CD1c-positive myeloid dendritic cell (primary cell): ENCODE data around the gene SDK1.

Experiments used
- DNase-seq: peaks from one replicate; pipeline ENCODE4 v3.0.0-alpha.2; 2016; ENCODE audit errors: extremely low spot score

The SDK1 gene

GRCh38 chr7:4178416-4178815 lies 877.4 kb downstream of the SDK1 start:
- no peak for DNase-seq

GRCh38 chr7:4178916-4179687 lies 878.0 kb downstream of the SDK1 start:
- DNase-seq, result no peak

GRCh38 chr7:4179688-4180380 lies 878.8 kb downstream of the SDK1 start:
- no peak for DNase-seq

GRCh38 chr7:4181446-4181845 lies 880.4 kb downstream of the SDK1 start:
- no peak for DNase-seq

GRCh38 chr7:4182605-4183300 lies 881.7 kb downstream of the SDK1 start:
- no peak for DNase-seq

- no peak for DNase-seq
Measured at GRCh38 chr7:4184653-4185052, 883.6 kb downstream of the SDK1 start.

- no peak for DNase-seq
Measured at GRCh38 chr7:4185136-4185535, 884.1 kb downstream of the SDK1 start.

GRCh38 chr7:4185721-4186512 lies 884.9 kb downstream of the SDK1 start:
- no peak for DNase-seq

GRCh38 chr7:4186513-4186780 lies 885.4 kb downstream of the SDK1 start:
- DNase-seq, result no peak

GRCh38 chr7:4188651-4189050 lies 887.6 kb downstream of the SDK1 start:
- no peak for DNase-seq

GRCh38 chr7:4189131-4189570 lies 888.1 kb downstream of the SDK1 start:
- no peak for DNase-seq

GRCh38 chr7:4190010-4190981 lies 889.2 kb downstream of the SDK1 start:
- DNase-seq, result no peak

- no peak for DNase-seq
Measured at GRCh38 chr7:4191046-4191445, 890.0 kb downstream of the SDK1 start.

GRCh38 chr7:4191525-4191924 lies 890.5 kb downstream of the SDK1 start:
- DNase-seq, result no peak

GRCh38 chr7:4195660-4196059 lies 894.6 kb downstream of the SDK1 start:
- no peak for DNase-seq

GRCh38 chr7:4196121-4196819 lies 895.2 kb downstream of the SDK1 start:
- DNase-seq, result no peak

- no peak for DNase-seq
Measured at GRCh38 chr7:4198301-4198700, 897.2 kb downstream of the SDK1 start.

GRCh38 chr7:4200546-4201094 lies 899.6 kb downstream of the SDK1 start:
- no peak for DNase-seq

- no peak for DNase-seq
Measured at GRCh38 chr7:4201566-4201965, 900.5 kb downstream of the SDK1 start.

GRCh38 chr7:4202154-4202736 lies 901.2 kb downstream of the SDK1 start:
- DNase-seq, result no peak
